ENCODE data around the gene FAM81B. TPM values are rescaled to one million over a fixed set of nuclear protein-coding genes. Genes with fewer than 3 reads are reported as not detected.

Gene FAM81B
- polyA plus RNA-seq, 4 donors: 3.7 to 9.0 (median 6.2) TPM; not detected in 1

- no peak for DNase-seq (ENCODE audit: low read depth in 4 of 4, low spot score in 3 of 4)
Observed at GRCh38 chr5:95393279-95393678, 2.1 kb downstream of the FAM81B start.

GRCh38 chr5:95398989-95399388 lies 7.8 kb downstream of the FAM81B start:
- DNase-seq (ENCODE audit: low read depth in 4 of 4, low spot score in 3 of 4): no peak

GRCh38 chr5:95401626-95402025 lies 10.5 kb downstream of the FAM81B start:
- no peak for DNase-seq (ENCODE audit: low read depth in 4 of 4, low spot score in 3 of 4)

- no peak for DNase-seq (ENCODE audit: low read depth in 4 of 4, low spot score in 3 of 4)
Observed at GRCh38 chr5:95403996-95404395, 12.8 kb downstream of the FAM81B start.

GRCh38 chr5:95406426-95407090 lies 15.4 kb downstream of the FAM81B start:
- DNase-seq (ENCODE audit: low read depth in 4 of 4, low spot score in 3 of 4): no peak

- no peak for DNase-seq (ENCODE audit: low read depth in 4 of 4, low spot score in 3 of 4)
Observed at GRCh38 chr5:95410279-95410678, 19.1 kb downstream of the FAM81B start.

- no peak for DNase-seq (ENCODE audit: low read depth in 4 of 4, low spot score in 3 of 4)
Observed at GRCh38 chr5:95411474-95411873, 20.3 kb downstream of the FAM81B start.

- no peak for DNase-seq (ENCODE audit: low read depth in 4 of 4, low spot score in 3 of 4)
Observed at GRCh38 chr5:95414451-95414850, 23.3 kb downstream of the FAM81B start.

GRCh38 chr5:95417971-95418370 lies 26.8 kb downstream of the FAM81B start:
- no peak for DNase-seq (ENCODE audit: low read depth in 4 of 4, low spot score in 3 of 4)

GRCh38 chr5:95422838-95423237 lies 31.7 kb downstream of the FAM81B start:
- DNase-seq (ENCODE audit: low read depth in 4 of 4, low spot score in 3 of 4): no peak

- no peak for DNase-seq (ENCODE audit: low read depth in 4 of 4, low spot score in 3 of 4)
Observed at GRCh38 chr5:95424016-95424415, 32.9 kb downstream of the FAM81B start.

- no peak for DNase-seq (ENCODE audit: low read depth in 4 of 4, low spot score in 3 of 4)
Observed at GRCh38 chr5:95424526-95424925, 33.4 kb downstream of the FAM81B start.

GRCh38 chr5:95426227-95426626 lies 35.1 kb downstream of the FAM81B start:
- DNase-seq (ENCODE audit: low read depth in 4 of 4, low spot score in 3 of 4): no peak

GRCh38 chr5:95432779-95433178 lies 41.6 kb downstream of the FAM81B start:
- DNase-seq (ENCODE audit: low read depth in 4 of 4, low spot score in 3 of 4): no peak

GRCh38 chr5:95439801-95440493 lies 48.8 kb downstream of the FAM81B start:
- DNase-seq (ENCODE audit: low read depth in 4 of 4, low spot score in 3 of 4): no peak

- DNase-seq (ENCODE audit: low read depth in 4 of 4, low spot score in 3 of 4): no peak
Observed at GRCh38 chr5:95440825-95441224, 49.7 kb downstream of the FAM81B start.

- DNase-seq (ENCODE audit: low read depth in 4 of 4, low spot score in 3 of 4): no peak
Observed at GRCh38 chr5:95441636-95442035, 50.5 kb downstream of the FAM81B start.

GRCh38 chr5:95445442-95445841 lies 54.3 kb downstream of the FAM81B start:
- DNase-seq (ENCODE audit: low read depth in 4 of 4, low spot score in 3 of 4): no peak

- DNase-seq (ENCODE audit: low read depth in 4 of 4, low spot score in 3 of 4): no peak
Observed at GRCh38 chr5:95445995-95446394, 54.8 kb downstream of the FAM81B start.

- no peak for DNase-seq (ENCODE audit: low read depth in 4 of 4, low spot score in 3 of 4)
Observed at GRCh38 chr5:95446560-95447221, 55.5 kb downstream of the FAM81B start.

- DNase-seq (ENCODE audit: low read depth in 4 of 4, low spot score in 3 of 4): no peak
Observed at GRCh38 chr5:95447961-95448360, 56.8 kb downstream of the FAM81B start.

GRCh38 chr5:95448789-95449188 lies 57.6 kb downstream of the FAM81B start:
- no peak for DNase-seq (ENCODE audit: low read depth in 4 of 4, low spot score in 3 of 4)
